OCI-LY7 (cell line): Measurements from ENCODE around the gene TIMP4.

Source experiments
- EZH2phosphoT487 ChIP-seq: fragments of 200-600 bp; sonication (generic); IDR thresholded peaks from 2 replicates; pipeline ENCODE4 v1.6.1; 2018; ENCODE audit warnings: low read depth, borderline replicate concordance, mild to moderate bottlenecking, mixed run types, antibody characterized with exemption, low read length, moderate library complexity, mixed read lengths
- TF ChIP-seq, protein P1 (sequence below): fragments of 200-600 bp; sonication (generic); conservative IDR thresholded peaks from 2 replicates; pipeline ENCODE4 v1.5.1; 2014; ENCODE audit warnings: mild to moderate bottlenecking, antibody characterized with exemption, low read length, moderate library complexity, mixed read lengths

- TF ChIP-seq, protein P1, sequence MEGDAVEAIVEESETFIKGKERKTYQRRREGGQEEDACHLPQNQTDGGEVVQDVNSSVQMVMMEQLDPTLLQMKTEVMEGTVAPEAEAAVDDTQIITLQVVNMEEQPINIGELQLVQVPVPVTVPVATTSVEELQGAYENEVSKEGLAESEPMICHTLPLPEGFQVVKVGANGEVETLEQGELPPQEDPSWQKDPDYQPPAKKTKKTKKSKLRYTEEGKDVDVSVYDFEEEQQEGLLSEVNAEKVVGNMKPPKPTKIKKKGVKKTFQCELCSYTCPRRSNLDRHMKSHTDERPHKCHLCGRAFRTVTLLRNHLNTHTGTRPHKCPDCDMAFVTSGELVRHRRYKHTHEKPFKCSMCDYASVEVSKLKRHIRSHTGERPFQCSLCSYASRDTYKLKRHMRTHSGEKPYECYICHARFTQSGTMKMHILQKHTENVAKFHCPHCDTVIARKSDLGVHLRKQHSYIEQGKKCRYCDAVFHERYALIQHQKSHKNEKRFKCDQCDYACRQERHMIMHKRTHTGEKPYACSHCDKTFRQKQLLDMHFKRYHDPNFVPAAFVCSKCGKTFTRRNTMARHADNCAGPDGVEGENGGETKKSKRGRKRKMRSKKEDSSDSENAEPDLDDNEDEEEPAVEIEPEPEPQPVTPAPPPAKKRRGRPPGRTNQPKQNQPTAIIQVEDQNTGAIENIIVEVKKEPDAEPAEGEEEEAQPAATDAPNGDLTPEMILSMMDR = no peak
- TF ChIP-seq EZH2phosphoT487 = no peak
Observed at GRCh38 chr3:12180631-12181030, 21.9 kb upstream of the TIMP4 start.
